Neural progenitor cell (in vitro differentiated cells): Measurements from ENCODE around the gene ATF6. TPM values are rescaled to one million over a fixed set of nuclear protein-coding genes. Genes with fewer than 3 reads are reported as not detected.

ENCODE experiments used
- DNase-seq: peaks from one replicate; pipeline ENCODE4 v3.0.0-alpha.2; 2016; ENCODE audit warnings: low spot score
- H2AFZ ChIP-seq: fragments of 200-600 bp; sonication (generic); replicated peaks from 2 replicates; pipeline ENCODE4 v1.6.1; 2016; ENCODE audit warnings: antibody characterized with exemption
- H3F3A ChIP-seq: fragments of 200-600 bp; sonication (generic); 2 replicates; pipeline ENCODE4 v1.6.1; 2016; ENCODE audit warnings: antibody characterized with exemption, low read depth
- H3K27ac ChIP-seq: fragments of 200-600 bp; sonication (generic); 2 replicates; pipeline ENCODE4 v1.5.1; 2016; ENCODE audit warnings: mild to moderate bottlenecking
- H3K27me3 ChIP-seq: fragments of 200-600 bp; sonication (generic); 2 replicates; pipeline ENCODE4 v1.6.1; 2016; ENCODE audit warnings: mild to moderate bottlenecking, moderate library complexity
- H3K36me3 ChIP-seq: fragments of 200-600 bp; sonication (generic); 2 replicates; pipeline ENCODE4 v1.5.1; 2016
- H3K4me1 ChIP-seq: fragments of 200-600 bp; sonication (generic); 2 replicates; pipeline ENCODE4 v1.6.1; 2016; ENCODE audit warnings: mixed run types
- H3K4me2 ChIP-seq: fragments of 200-600 bp; sonication (generic); 2 replicates; pipeline ENCODE4 v1.6.1; 2016
- H3K4me3 ChIP-seq: fragments of 200-600 bp; sonication (generic); 2 replicates; pipeline ENCODE4 v1.5.1; 2016
- H3K79me2 ChIP-seq: fragments of 200-600 bp; sonication (generic); 2 replicates; pipeline ENCODE4 v1.6.1; 2016; ENCODE audit warnings: low read depth
- H3K9ac ChIP-seq: fragments of 200-600 bp; sonication (generic); 2 replicates; pipeline ENCODE4 v1.6.1; 2016
- H3K9me3 ChIP-seq: fragments of 200-600 bp; sonication (generic); 2 replicates; pipeline ENCODE4 v1.5.1; 2016; ENCODE audit warnings: low read depth
- H4K20me1 ChIP-seq: fragments of 200-600 bp; sonication (generic); 2 replicates; pipeline ENCODE4 v1.6.1; 2016; ENCODE audit warnings: low read depth
- H3K27ac Mint-ChIP-seq: 3 replicates; pipeline ENCODE4 v1.8.0; 2021; ENCODE audit warnings: mixed read lengths
- H3K27me3 Mint-ChIP-seq: 2 replicates; pipeline ENCODE4 v1.8.0; 2022; ENCODE audit warnings: low read depth, mild to moderate bottlenecking, inconsistent platforms, moderate library complexity, mixed read lengths; ENCODE audit not compliant: insufficient read depth
- H3K36me3 Mint-ChIP-seq: 3 replicates; pipeline ENCODE4 v1.8.0; 2021; ENCODE audit warnings: mixed read lengths
- H3K4me1 Mint-ChIP-seq: 3 replicates; pipeline ENCODE4 v1.8.0; 2021; ENCODE audit warnings: mixed read lengths
- H3K4me3 Mint-ChIP-seq: 3 replicates; pipeline ENCODE4 v1.8.0; 2021; ENCODE audit warnings: mild to moderate bottlenecking, moderate library complexity, mixed read lengths
- H3K9me3 Mint-ChIP-seq: 3 replicates; pipeline ENCODE4 v1.8.0; 2020; ENCODE audit warnings: mixed read lengths
- EZH2 ChIP-seq: fragments of 200-600 bp; sonication (generic); IDR thresholded peaks from 2 replicates; pipeline ENCODE4 v1.6.1; 2017; ENCODE audit warnings: antibody characterized with exemption, mild to moderate bottlenecking, moderate library complexity
- EZH2phosphoT487 ChIP-seq: fragments of 200-600 bp; sonication (generic); IDR thresholded peaks from 2 replicates; pipeline ENCODE4 v1.6.1; 2017; ENCODE audit warnings: antibody characterized with exemption
- total RNA-seq: library from RNA; depleted of rRNA; stranded (reverse); fragments of >200 nt; gene quantifications from 2 replicates; pipeline ENCODE4 v1.2.3, GENCODE V29; 2015; ENCODE audit warnings: low replicate concordance
- TF ChIP-seq, protein P1 (sequence below): fragments of 200-600 bp; sonication (generic); IDR thresholded peaks from 2 replicates; pipeline ENCODE4 v1.5.1; 2017; ENCODE audit warnings: antibody characterized with exemption, mild to moderate bottlenecking

Gene ATF6
- total RNA-seq, 1 donor from 2014 or later = 31.7 TPM

DNA sequence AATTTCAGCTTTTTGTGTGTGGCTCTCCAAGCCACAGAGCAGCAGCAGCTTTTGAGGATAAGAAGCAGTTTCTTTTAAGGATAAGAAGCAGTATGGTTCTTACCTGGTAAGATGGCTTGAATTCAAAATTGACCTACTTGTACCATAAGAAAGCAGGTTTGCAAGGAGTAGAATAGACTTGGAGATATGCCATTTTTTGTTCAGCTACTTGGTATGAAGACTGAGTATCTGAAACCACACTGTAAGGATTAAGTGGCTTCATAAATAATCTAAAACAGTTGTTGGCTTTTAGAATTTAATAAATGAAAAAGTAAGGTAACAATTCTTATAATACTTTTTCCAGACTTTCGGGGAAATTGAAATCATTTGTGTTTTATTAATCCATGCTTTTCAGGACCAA is 74.2 kb downstream of the ATF6 start:
- Histone ChIP-seq H3K27me3 (no peaks in the 10 kb centered on the region), H4K20me1 (no peaks in the 10 kb centered on the region), H3K79me2 (no peaks in the 10 kb centered on the region), H3K27ac (no peak overlapping the region), H3F3A (no peaks in the 10 kb centered on the region), H3K9ac (no peak overlapping the region), H3K9me3 (no peaks in the 10 kb centered on the region), H3K4me2 (no peak overlapping the region), H3K4me3 (no peak overlapping the region), H3K36me3 (no peaks in the 10 kb centered on the region), H2AFZ (no peak overlapping the region), H3K4me1 (no peaks in the 10 kb centered on the region)
- no peaks in the 10 kb centered on the region for H3K9me3 Mint-ChIP-seq
- peaks cover 2% of the 10 kb centered on the region for H3K36me3 Mint-ChIP-seq
- DNase-seq = no peak
- H3K27ac Mint-ChIP-seq = no peak overlapping the region
- H3K4me3 Mint-ChIP-seq = no peak overlapping the region
- TF ChIP-seq EZH2phosphoT487 (no peak), EZH2 (no peak)
- TF ChIP-seq, protein P1, sequence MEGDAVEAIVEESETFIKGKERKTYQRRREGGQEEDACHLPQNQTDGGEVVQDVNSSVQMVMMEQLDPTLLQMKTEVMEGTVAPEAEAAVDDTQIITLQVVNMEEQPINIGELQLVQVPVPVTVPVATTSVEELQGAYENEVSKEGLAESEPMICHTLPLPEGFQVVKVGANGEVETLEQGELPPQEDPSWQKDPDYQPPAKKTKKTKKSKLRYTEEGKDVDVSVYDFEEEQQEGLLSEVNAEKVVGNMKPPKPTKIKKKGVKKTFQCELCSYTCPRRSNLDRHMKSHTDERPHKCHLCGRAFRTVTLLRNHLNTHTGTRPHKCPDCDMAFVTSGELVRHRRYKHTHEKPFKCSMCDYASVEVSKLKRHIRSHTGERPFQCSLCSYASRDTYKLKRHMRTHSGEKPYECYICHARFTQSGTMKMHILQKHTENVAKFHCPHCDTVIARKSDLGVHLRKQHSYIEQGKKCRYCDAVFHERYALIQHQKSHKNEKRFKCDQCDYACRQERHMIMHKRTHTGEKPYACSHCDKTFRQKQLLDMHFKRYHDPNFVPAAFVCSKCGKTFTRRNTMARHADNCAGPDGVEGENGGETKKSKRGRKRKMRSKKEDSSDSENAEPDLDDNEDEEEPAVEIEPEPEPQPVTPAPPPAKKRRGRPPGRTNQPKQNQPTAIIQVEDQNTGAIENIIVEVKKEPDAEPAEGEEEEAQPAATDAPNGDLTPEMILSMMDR = no peak
- no peaks in the 10 kb centered on the region for H3K4me1 Mint-ChIP-seq
- no peaks in the 10 kb centered on the region for H3K27me3 Mint-ChIP-seq

DNA sequence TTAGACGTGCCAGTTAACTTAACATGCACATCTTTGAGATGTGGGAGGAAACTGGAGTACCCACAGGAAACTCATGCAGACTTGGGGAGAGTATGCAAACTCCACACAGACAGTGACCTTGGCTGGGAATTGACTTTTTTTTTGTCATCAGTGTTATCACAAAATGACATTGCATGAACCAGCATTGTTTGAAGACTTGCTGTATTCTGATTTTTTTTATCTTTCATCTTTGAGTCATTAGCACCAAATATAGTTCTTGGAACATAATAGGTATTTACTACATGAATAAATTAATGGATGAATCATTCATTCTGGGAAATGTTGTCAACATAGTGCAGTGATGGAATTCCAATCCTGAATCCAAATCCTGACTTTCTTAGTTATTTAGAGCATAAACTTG is 77.0 kb downstream of the ATF6 start:
- H3K27me3 ChIP-seq = no peaks in the 10 kb centered on the region
- H3K27ac Mint-ChIP-seq = no peak overlapping the region

DNA sequence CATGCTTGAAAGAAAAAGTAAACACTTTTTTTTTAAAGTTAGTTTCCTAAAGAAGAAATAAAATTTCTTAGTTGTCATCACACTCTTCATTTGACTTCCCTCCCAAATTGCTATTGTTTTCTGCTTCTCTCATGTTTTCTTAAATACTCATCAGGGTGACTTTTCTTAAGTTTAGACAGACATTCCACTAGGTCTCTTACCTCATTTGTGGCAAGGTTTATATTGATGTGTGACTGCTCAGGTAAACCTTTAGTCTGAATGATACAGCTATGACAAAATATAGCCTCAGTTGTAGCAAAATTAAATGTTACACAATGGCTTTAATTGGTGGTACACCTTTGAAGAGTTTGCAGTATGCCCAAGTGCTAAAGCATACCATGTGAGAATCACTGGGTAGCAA is 78.6 kb downstream of the ATF6 start:
- Mint-ChIP-seq H3K27ac (no peak overlapping the region), H3K36me3 (peaks cover 4% of the 10 kb centered on the region), H3K9me3 (no peaks in the 10 kb centered on the region), H3K4me3 (no peak overlapping the region), H3K27me3 (no peaks in the 10 kb centered on the region), H3K4me1 (no peaks in the 10 kb centered on the region)
- no peak for TF ChIP-seq EZH2phosphoT487
- TF ChIP-seq, protein P1 = no peak
- no peak for TF ChIP-seq EZH2
- H3F3A ChIP-seq = no peaks in the 10 kb centered on the region
- H3K79me2 ChIP-seq = no peaks in the 10 kb centered on the region
- H3K27ac ChIP-seq = no peak overlapping the region
- no peak for DNase-seq
- H3K9ac ChIP-seq = no peak overlapping the region
- H3K4me2 ChIP-seq = no peak overlapping the region
- no peaks in the 10 kb centered on the region for H4K20me1 ChIP-seq
- no peaks in the 10 kb centered on the region for H3K27me3 ChIP-seq
- no peak overlapping the region for H2AFZ ChIP-seq
- H3K4me3 ChIP-seq = no peak overlapping the region
- no peaks in the 10 kb centered on the region for H3K4me1 ChIP-seq
- no peaks in the 10 kb centered on the region for H3K36me3 ChIP-seq
- H3K9me3 ChIP-seq = no peaks in the 10 kb centered on the region

More for the DNA sequence above, 77.0 kb downstream of the ATF6 start:
- Histone ChIP-seq H3K36me3 (no peaks in the 10 kb centered on the region), H3K9me3 (no peaks in the 10 kb centered on the region), H3K4me2 (no peak overlapping the region), H4K20me1 (no peaks in the 10 kb centered on the region), H3K9ac (no peak overlapping the region), H3K4me1 (no peaks in the 10 kb centered on the region), H3K27ac (no peak overlapping the region), H3K79me2 (no peaks in the 10 kb centered on the region), H2AFZ (no peak overlapping the region), H3F3A (no peaks in the 10 kb centered on the region), H3K4me3 (no peak overlapping the region)
- no peak overlapping the region for H3K4me3 Mint-ChIP-seq
- peaks cover 2% of the 10 kb centered on the region for H3K36me3 Mint-ChIP-seq
- no peak for TF ChIP-seq EZH2
- TF ChIP-seq, protein P1 = no peak
- no peak for TF ChIP-seq EZH2phosphoT487
- no peaks in the 10 kb centered on the region for H3K4me1 Mint-ChIP-seq
- no peak for DNase-seq
- no peaks in the 10 kb centered on the region for H3K9me3 Mint-ChIP-seq
- H3K27me3 Mint-ChIP-seq = no peaks in the 10 kb centered on the region

DNA sequence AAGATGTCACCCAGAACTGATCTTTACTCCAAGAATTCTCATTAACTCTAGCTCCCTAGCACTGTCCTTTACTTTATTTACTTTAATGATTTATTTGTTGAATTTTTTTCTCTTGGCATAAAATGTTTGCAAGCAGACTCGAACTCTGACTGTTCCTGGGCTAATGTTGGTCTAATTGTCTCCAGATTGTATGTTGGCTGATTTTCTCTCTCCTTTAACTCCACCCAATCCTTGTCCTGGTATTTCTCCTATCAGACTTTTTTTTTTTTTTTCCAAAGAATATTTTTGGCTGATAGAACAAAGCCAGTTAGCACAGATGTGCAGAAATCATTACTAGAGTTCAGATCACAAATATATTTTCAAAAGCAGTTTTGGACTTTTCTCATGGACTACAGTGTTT is 82.6 kb downstream of the ATF6 start:
- H3K27ac Mint-ChIP-seq = no peak overlapping the region
- Histone ChIP-seq H3F3A (no peaks in the 10 kb centered on the region), H3K4me1 (no peaks in the 10 kb centered on the region), H3K27me3 (no peaks in the 10 kb centered on the region), H3K9me3 (no peaks in the 10 kb centered on the region), H3K79me2 (no peaks in the 10 kb centered on the region), H3K4me3 (no peak overlapping the region), H3K9ac (no peak overlapping the region), H3K4me2 (no peak overlapping the region), H3K36me3 (no peaks in the 10 kb centered on the region), H2AFZ (no peak overlapping the region), H3K27ac (no peak overlapping the region), H4K20me1 (no peaks in the 10 kb centered on the region)
- no peak for DNase-seq
- TF ChIP-seq EZH2phosphoT487 (no peak), EZH2 (no peak)
- TF ChIP-seq, protein P1 = no peak
- no peaks in the 10 kb centered on the region for H3K27me3 Mint-ChIP-seq
- no peaks in the 10 kb centered on the region for H3K9me3 Mint-ChIP-seq
- H3K4me1 Mint-ChIP-seq = no peaks in the 10 kb centered on the region
- H3K36me3 Mint-ChIP-seq = peaks cover 7% of the 10 kb centered on the region
- no peak overlapping the region for H3K4me3 Mint-ChIP-seq
